SKM-1 (cell line): ENCODE data around the gene PLXDC1.
A peak's percentile ranks its signal among the peaks of the same experiment; 100 is the strongest.
"Not testable (repeated sequence)": the region's sequence is repeated elsewhere in the genome, so short reads cannot be mapped to it uniquely, and the experiment has no call there.

Source experiments
- DNase-seq: peaks from one replicate; lab custom pipeline; 2025; ENCODE audit not compliant: unreplicated experiment; lab: John Stamatoyannopoulos, UW

Gene PLXDC1

DNA sequence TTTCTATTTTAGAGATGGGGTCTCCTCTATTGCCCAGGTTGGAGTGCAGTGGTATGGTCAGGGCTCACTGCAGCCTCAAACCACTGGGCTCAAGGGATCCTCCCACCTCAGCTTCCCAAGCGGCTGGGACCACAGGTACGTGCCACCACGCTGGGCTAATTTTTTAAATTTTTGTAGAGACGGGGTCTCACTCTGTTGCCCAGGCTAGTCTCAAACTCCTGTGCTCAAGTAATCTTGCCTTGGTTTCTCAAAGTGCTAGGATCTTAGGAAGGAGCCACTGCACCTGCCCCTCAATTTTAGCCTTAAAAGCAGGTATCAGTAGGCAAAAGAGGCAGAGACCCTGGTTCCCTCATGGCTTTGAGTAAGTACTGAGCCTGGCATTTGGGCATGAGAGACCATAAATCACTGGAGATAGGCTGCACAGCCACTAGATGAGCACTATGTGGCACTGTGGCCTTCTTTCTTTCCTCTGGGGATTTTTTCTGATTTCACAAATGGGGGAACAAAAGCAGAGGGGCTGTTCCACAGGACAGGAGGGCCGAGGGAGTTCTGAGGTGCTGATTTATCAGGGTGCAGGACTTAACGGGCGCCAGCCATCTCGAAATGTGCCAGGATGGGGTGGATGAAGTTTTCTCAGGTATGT lies 82.2 kb downstream of the PLXDC1 start:
- peak; percentile 47 for DNase-seq

GRCh38 chr17:39064819-39065218 lies 86.6 kb downstream of the PLXDC1 start:
- no peak for DNase-seq

GRCh38 chr17:39064374-39064773 lies 87.1 kb downstream of the PLXDC1 start:
- DNase-seq = no peak

DNA sequence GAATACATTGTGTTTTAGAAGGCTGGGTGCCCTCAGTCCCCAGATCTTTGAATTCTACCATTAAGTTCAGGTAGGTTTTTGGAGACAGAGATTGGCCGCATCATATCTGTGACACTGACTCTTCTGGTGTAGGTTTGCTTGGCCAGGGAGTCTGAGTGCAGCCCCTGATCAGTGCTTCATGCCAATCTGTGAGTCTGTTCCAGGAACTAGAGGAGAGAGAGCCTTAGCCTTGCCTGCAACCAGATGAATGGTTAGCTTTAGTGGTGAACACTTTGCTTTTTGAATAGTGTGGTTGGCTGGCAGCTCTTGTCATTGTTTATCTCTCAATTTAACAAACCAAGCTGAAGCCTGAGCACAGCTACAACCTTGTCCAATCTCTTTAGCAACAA lies 87.8 kb downstream of the PLXDC1 start:
- no peak for DNase-seq

- DNase-seq = no peak
These were observed 88.4 kb downstream of the PLXDC1 start for GRCh38 chr17:39062846-39063680.

DNA sequence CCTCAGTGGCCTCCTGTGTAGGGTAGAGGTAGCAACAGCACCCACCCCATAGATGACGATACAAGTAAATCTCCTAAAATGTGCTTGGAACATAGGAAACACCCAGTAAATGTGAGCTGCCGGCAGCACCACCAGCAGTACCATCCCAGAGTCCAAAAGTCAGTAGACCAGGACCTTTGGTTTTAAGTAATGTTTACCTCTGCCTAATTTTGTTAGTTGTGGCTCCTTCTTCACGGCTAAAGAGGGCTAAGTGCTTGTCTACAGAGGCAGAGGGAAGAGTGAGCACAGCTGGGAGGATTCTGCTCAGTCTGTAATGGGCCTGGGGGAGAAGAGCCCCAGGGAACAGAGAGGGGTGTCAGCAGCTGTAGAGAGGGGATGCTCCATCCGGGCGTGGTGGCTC lies 92.9 kb downstream of the PLXDC1 start:
- DNase-seq = no peak

GRCh38 chr17:39057701-39058206 lies 93.7 kb downstream of the PLXDC1 start:
- no peak for DNase-seq

DNA sequence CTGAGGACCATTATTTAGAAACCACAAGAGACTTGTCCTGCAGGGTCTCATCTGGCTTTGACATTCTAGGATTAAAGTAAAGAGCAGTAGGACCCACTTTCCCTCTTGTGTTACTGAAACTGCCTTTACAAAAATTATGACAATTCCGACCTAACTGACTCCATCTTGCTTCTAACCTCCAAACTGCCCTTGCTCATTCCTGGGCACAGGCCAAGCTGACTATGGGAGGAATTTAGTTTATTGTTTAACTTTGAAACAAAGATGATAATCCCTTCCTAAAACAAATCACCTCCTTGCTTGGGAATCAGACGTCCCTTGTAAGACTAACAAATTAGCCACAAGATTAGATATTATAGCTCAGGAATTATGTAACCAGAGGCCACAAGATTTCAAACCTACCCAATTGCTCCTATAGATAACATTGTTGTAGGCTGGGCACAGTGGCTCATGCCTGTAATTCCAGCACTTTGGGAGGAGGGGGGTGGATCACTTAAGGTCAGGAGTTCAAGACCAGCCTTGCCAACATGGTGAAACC lies 97.3 kb downstream of the PLXDC1 start:
- no peak for DNase-seq

DNA sequence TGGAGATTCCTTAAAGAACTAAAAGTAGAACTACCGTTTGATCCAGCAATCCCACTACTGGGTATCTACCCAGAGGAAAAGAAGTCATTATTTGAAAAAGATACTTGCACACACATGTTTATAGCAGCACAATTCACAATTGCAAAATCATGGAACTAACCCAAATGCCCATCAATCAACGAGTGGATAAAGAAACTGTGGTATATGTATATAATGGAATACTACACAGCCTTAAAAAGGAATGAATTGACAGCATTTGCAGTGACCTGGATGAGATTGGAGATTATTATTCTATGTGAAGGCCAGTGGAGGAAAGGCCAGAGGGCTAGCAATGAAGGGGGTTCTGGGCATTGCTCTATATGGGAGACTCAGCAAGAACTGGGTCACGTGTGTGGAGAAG lies 99.0 kb downstream of the PLXDC1 start:
- not testable (repeated sequence) for DNase-seq

- DNase-seq = no peak
These were observed 100.3 kb downstream of the PLXDC1 start for GRCh38 chr17:39051001-39051585.

- no peak for DNase-seq
These were observed 105.3 kb downstream of the PLXDC1 start for GRCh38 chr17:39045948-39046679.

DNA sequence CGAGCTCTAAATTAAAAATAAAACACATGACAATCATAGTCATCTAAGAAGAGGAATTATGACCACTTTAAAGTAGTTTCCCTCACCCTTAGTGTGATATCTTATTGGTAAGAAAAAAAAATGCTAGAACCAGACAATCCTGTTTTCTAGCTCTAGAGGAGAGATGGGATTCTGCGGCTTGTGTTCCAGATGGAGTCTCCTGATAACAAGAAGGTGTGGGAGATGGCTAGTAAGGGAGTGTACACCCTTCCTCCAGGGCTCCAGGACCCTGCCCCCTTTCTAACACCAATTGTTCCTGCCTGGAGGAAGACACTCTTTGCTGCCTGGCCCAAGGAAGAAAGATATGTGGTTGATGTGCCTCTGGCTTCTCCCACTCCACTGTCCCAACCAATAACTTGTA lies 115.4 kb downstream of the PLXDC1 start:
- DNase-seq = no peak

DNA sequence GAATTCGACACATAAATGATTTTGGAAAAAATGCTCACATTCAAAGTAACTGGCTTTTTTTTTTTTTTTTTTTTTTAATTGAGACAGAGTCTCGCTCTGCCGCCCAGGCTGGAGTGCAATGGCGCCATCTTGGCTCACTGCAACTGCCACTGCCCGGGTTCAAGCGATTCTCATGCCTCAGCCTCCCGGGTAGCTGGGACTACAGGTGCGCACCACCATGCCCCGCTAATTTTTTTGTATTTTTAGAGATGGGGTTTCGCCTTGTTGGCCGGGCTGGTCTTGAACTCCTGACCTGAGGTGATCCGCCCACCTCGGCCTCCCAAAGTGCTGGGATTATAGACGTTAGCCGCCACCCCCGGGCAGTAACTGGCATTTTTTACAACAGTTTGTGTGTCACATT lies 115.9 kb downstream of the PLXDC1 start:
- DNase-seq = not testable (repeated sequence)

GRCh38 chr17:39028690-39029089 lies 122.7 kb downstream of the PLXDC1 start:
- DNase-seq = no peak

DNA sequence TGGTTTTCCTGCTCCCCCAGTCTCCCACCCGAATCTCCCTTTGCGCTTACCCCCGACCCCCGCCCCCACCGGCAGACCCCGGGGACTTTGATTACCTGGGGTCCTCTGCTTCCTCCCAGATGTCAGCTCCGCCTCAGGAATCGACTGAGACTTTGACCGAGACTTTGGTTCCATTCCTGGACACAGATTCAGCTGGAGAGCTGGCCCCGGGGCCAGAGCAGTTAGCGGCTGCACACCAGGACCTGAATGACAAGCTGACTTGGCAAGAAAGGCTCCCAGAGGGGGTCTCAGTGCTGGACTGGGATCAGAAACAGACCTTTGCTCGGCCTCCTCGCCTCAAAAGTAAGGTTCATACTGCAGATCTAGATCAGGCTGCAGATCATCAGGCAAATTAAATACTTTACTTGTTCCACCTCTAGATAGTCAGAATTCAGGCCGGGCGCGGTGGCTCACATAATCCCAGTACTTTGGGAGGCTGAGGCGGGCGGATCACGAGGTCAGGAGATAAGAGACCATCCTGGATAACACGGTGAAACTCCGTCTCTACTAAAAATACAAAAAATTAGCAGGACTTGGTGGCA lies 123.9 kb downstream of the PLXDC1 start:
- no peak for DNase-seq

DNA sequence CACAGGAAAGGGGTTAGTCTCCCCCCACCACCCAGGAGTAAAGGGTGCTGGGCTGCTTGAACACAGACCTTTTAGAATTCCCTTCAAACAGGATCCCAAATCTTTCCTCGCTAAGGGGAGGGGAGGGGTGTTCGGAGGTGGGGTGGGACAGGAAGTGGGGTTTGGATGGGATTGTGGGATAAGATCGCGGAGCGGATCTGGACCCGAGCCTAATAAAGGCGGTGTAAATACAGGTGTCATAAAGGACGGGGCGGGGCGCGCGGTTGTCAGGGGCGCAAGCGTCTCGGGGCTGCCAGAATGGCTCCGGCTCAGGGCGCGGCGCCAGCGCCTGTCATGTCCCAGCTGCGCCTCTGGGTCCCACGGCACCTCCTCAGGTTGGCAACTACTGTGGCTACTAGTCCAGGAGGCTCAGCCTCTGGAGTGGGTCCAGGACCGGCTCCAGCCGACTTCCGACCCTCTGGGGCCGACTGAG lies 124.4 kb downstream of the PLXDC1 start:
- DNase-seq = no peak

GRCh38 chr17:39026346-39026745 lies 125.1 kb downstream of the PLXDC1 start:
- DNase-seq = not testable (repeated sequence)

GRCh38 chr17:39022924-39023323 lies 128.5 kb downstream of the PLXDC1 start:
- DNase-seq = no peak

- DNase-seq = not testable (repeated sequence)
These were observed 131.4 kb downstream of the PLXDC1 start for GRCh38 chr17:39020037-39020436.
